AG09319 (cell line): ENCODE measurements around the gene PARD3B.

ENCODE experiments used
- DNase-seq: peaks from one replicate; pipeline ENCODE4 v3.0.0-alpha.2; 2010; ENCODE audit warnings: low read depth; ENCODE audit errors: extremely low read depth
- TF ChIP-seq, protein P1 (sequence below): IDR thresholded peaks from 2 replicates; pipeline ENCODE4 v1.5.1; 2011; ENCODE audit warnings: low read depth, mild to moderate bottlenecking, inconsistent platforms, low read length, moderate library complexity

Gene PARD3B

DNA sequence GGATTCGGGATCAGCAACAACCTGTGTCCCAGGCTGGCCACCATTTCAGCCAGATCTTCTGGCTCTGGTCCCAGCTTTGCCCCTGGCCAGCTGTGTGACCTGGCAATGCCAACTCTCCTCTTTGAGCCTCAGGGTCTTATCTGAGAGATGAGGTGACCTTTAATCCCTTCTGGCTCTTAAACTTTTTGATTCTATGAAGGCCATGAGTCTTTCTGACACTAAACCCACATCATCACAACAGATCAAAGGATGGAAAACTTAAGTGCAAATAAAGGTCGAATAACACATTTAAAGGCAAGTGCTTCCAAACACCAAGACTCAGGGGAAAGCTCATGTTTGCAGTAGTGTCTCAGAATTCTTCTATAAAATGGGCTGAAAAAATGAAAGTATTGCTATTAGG, 645.3 kb downstream of the PARD3B start:
- no peak for DNase-seq
- TF ChIP-seq, protein P1, sequence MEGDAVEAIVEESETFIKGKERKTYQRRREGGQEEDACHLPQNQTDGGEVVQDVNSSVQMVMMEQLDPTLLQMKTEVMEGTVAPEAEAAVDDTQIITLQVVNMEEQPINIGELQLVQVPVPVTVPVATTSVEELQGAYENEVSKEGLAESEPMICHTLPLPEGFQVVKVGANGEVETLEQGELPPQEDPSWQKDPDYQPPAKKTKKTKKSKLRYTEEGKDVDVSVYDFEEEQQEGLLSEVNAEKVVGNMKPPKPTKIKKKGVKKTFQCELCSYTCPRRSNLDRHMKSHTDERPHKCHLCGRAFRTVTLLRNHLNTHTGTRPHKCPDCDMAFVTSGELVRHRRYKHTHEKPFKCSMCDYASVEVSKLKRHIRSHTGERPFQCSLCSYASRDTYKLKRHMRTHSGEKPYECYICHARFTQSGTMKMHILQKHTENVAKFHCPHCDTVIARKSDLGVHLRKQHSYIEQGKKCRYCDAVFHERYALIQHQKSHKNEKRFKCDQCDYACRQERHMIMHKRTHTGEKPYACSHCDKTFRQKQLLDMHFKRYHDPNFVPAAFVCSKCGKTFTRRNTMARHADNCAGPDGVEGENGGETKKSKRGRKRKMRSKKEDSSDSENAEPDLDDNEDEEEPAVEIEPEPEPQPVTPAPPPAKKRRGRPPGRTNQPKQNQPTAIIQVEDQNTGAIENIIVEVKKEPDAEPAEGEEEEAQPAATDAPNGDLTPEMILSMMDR, result no peak

DNA sequence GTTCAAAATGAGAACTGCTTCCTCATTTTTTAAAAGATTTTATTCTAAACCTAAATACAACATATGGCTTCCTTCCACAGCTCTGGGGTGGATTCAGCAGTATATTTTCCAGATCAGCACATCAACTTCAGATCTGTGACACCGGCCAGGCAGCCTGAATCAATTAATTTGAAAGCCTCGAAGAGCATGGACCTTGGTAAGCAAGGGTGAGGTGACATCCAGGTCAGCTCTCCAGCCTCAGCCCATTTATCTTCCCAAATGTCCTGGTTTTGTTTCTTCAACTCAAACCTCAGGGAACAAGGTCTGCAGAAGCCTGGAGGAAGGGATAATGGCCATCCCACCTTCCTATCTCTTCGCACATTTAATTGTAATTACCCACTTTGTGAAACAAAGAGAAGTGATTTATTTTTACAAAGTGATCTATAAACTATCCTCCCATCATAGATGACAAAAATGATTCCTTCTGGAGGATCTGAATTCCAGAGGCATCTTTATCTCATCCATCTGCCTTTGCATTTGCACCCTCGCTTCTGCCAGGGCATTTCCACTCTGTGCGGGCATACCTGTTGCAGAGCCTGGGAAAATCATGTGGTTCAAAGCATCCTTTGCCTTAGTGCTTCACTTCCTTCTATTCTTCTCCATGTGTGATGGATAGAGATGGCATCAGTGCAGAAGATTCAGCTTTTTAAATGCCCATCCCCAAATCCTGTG, 648.0 kb downstream of the PARD3B start:
- no peak for DNase-seq
- TF ChIP-seq, protein P1, result no peak

DNA sequence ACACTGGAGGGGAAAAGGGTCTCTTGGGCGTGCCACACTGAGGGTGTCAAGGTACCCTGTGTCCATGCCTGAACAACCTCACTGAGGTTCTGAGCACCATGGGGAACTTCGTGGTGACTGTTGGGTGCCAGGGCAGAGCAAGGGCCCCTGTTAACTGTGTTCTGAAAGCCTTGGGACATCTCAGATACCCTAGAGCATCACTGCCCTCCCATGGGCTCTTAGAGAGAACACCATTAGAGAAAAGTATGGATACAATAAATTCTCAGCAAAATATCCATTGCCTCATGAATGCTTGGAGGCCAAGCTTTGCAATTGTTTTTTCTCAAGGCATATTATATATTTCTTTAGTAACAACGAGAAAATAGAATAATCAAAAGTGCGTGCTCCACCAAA, 648.6 kb downstream of the PARD3B start:
- TF ChIP-seq, protein P1, result no peak
- DNase-seq, result no peak

DNA sequence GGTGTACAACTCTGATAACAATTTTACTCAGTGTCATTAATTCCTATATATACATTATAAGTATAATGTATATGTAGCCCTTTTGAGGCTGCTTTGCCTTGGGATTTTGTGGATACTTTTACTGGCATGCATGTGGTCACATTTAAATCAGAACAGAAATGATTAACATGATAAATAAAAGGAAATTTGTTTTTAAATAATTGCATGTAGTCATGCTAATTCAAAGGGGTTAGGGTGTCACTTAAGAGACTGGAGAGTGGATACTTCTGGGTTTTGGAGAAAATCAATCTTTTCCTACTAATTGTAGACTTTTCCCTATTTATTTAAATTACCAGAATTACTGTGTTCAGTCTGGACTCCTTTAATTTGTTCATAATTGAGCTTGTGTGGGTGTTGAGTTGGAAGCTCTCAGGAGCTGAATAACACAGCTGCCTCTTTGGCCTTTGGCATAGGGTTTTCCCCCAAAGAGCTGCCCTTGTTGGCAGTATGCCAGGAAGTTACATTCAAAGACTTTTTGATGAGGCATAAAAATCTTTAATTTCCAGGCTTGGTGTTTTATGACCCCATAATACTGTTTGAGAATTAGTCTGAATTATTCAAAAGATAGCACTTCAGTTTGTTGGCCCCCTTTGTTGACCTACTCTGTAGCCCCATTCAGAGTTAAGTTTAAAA, 652.3 kb downstream of the PARD3B start:
- TF ChIP-seq, protein P1, result no peak
- no peak for DNase-seq

DNA sequence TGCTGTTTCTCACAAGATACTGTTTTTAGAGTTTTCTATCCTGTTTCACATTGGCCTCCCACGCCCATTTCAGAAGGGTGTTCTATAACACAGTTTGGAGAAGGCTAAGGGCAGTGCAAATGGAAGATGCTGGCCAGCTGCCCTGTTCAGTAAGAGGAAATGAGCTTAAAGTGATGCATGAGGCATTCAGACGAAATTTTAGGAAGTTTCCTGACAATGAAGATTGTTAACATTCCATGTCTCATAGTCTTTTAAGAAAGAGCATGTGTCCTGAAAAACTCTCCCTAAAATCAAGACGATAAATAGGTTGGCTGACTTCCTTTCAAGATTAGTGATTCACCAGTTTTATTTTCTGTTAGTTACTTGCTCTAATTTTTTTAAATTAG, 652.9 kb downstream of the PARD3B start:
- peak; percentile 52 for DNase-seq
- TF ChIP-seq, protein P1, result no peak

DNA sequence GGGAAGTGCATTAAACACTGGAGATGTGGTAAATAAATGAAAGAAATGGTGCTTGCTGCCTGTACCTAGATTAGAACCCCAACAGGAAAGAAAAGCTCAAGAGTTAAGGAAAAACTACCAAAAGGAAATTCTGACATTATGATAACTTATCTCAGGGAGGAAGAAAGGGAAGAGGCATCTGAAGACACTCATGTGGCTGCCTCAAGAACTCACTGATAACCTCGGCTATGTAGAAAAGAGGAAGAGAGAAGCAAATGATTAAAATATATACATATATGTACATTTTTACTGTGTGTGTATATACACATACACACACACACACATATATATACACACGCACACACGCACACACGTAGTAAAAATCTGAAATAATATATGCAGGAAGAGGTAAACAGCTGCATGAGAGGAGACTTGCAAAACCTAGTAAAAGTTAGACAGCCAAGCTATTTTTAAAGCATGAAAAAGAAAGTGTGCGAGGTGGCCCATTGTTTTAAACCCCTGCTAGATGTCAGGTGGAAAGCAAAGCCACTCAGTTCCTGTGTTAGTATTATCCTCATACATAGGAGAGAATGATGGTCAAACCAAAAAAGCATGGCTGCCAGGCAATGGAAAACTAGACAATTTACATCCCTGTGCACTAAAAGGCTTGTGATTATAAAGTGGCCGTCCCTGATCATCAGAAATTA, 654.0 kb downstream of the PARD3B start:
- no peak for DNase-seq
- TF ChIP-seq, protein P1, result no peak

DNA sequence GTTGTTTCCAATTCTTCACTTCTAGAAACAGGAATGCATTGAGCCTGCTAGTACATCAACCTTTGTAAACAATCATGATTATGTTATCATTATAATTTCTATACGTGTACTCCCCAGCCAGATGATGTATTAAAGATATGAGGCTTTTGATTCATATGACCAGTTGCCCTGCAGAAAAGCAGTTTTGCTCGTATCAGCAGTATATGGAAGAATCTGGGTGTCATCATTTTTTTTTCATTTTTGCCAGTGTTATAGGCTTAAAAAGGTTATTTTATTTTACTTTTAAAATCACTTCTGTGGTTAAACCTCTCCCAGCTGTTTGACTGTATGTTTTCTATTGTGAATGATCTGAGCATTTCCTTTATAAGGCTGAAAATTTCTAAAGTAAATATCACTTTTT, 665.2 kb downstream of the PARD3B start:
- TF ChIP-seq, protein P1, result no peak
- no peak for DNase-seq
